Skin of body (tissue), 1 donor: ENCODE measurements around the gene PAGE1. TPM values are rescaled to one million over a fixed set of nuclear protein-coding genes. Genes with fewer than 3 reads are reported as not detected.

Experiments used
- total RNA-seq: library from RNA; depleted of rRNA; stranded (reverse); fragments of >200 nt; gene quantifications from one replicate; pipeline ENCODE4 v1.2.3, GENCODE V29; 2014

PAGE1 gene
- total RNA-seq, 1 donor from 2014 or later: not detected

Other genes starting within 250 kb of the PAGE1 start
- not detected for gene GAGE12C, start 163.8 kb downstream of the PAGE1 start, total RNA-seq
- gene GAGE12D, start 154.3 kb downstream of the PAGE1 start, total RNA-seq: not detected
- gene GAGE12E, start 144.7 kb downstream of the PAGE1 start, total RNA-seq: not detected
- not detected for gene GAGE12F, start 135.1 kb downstream of the PAGE1 start, total RNA-seq
- gene GAGE12G, start 125.6 kb downstream of the PAGE1 start, total RNA-seq: not detected
- not detected for gene GAGE12H, start 116.0 kb downstream of the PAGE1 start, total RNA-seq
- gene GAGE2A, start 106.5 kb downstream of the PAGE1 start, total RNA-seq: not detected
- not detected for gene GAGE1, start 97.0 kb downstream of the PAGE1 start, total RNA-seq
- gene PAGE4, start 133.3 kb upstream of the PAGE1 start, total RNA-seq: not detected
- gene USP27X, start 183.5 kb upstream of the PAGE1 start, total RNA-seq: 3.1 TPM
- 18.9 TPM for gene CLCN5, start 226.6 kb upstream of the PAGE1 start, total RNA-seq